ENCODE data around the gene SEPHS2. TPM values are rescaled to one million over a fixed set of nuclear protein-coding genes. Genes with fewer than 3 reads are reported as not detected.

The SEPHS2 gene, protein sequence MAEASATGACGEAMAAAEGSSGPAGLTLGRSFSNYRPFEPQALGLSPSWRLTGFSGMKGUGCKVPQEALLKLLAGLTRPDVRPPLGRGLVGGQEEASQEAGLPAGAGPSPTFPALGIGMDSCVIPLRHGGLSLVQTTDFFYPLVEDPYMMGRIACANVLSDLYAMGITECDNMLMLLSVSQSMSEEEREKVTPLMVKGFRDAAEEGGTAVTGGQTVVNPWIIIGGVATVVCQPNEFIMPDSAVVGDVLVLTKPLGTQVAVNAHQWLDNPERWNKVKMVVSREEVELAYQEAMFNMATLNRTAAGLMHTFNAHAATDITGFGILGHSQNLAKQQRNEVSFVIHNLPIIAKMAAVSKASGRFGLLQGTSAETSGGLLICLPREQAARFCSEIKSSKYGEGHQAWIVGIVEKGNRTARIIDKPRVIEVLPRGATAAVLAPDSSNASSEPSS
- 12.4 and 19.2 TPM in 2 replicates for total RNA-seq (ENCODE audit: low replicate concordance)

DNA sequence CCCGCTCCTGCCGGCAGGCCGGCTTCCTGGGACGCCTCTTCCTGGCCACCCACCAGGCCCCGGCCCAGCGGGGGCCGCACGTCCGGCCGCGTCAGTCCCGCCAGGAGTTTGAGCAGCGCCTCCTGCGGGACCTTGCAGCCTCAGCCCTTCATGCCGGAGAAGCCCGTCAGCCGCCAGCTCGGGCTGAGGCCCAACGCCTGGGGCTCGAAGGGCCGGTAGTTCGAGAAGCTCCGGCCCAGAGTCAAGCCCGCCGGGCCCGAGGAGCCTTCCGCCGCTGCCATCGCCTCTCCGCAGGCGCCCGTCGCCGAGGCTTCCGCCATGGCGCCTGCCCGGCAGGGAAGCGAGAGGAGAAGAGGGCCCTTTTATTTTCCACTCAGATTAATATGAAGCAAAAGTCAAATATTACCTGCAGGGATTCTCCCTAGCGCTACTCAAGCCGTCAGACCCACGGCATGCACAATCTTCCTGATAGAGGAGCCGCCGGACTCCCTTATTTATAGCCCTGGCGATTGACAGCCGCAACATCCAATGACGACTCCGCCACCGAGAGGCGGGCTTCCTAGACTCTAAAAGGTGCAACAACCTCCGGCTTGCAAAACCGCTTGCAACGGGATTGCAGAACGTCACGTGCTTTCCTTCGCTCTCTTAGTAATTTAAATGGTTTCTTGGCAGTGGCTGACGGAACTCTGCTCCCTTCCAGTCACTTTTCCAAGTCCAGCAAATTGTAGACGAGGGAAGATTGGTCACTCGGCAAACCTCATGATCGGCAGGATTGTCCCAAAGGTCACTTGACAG lies at the start of gene SEPHS2:
Gene SEPHS2, minus strand, starts transcription at position 467 of the 795 bp plus-strand sequence. Its CDS starts 147 bp downstream, at position 320.

GRCh38 chr16:30472328-30472942 lies 26.8 kb upstream of the SEPHS2 start, which contains the start of gene ITGAL:
Gene ITGAL (plus strand): TSS chr16:30472742. CDS start chr16:30472838, 96 bp downstream.

DNA sequence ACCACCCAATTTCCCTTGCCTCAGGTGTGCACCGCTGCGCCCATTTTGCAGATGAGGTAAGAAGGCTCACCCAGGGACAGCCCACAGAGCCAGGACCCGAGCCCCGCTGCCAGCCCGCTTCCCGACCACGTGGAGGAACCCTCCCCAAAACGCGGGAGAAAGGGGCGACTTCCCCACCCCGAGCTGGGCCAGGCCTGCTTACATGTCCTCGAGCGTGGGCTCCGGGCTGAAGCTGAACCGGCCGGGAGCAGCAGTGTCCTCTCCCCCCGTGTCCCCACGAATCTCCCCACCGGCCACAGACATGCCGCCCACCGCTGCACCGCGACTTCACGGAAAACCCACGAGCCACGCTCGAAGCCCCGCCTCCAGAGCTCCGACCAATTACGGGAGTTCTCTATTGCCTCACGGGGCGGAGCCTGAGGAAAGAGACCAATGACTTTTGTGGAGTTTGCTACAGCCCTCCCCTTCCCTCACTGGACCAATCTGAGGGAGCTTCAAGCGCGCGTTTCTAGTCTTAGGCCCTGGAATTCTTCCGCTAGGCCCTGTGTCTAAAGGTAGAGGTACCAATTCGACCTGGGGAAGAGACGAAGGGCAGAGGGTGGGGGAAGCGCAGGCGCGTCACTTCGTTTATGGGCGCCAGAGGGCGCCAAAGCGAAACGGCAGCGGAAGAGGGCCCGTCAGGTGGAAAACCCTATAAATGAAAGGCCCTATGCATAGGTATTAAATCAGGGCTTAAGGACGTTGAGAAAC lies 15.8 kb downstream of the SEPHS2 start, which contains the start of gene DCTPP1:
Gene DCTPP1, minus strand, starts transcription at position 353 of the 750 bp plus-strand sequence. Its CDS starts 50 bp downstream, at position 303.

DNA sequence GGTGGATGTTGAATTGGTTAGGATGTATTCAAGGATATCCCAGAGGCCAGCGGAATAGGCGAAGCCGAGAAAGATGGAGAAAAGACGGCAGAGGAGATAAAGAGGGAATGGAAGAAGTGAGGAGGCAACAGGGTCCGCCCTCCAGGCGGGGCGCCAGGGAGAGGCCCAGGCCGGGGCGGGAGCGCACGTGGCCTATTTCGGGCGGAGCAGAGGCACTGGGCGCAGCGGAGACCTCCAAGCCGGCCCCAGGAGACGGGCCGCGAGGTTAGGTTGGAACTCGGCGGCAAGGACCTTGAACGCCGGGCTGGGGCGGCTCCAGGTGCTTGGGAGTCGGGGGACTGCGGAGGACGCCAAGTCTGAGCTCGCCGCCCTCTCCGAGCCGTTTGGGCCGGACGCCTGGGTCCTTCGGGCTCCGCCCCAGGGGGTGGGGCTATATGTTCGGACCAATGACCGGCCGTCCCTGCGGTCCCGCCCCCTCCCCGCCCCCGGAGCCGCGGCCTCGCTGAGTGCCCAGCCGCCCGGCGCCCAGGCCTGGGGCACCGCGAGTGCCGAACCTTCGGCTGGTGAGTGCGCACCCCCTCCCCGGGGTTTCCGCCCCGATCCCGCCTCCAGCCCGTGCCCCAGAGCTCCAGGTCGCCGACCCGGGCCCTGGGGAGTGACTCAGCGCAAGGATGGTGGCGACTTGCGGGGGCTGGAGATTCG lies 38.4 kb downstream of the SEPHS2 start, which contains the start of gene ZNF771:
Gene ZNF771, plus strand, starts transcription at position 505 of the 702 bp plus-strand sequence. CDS start 448 bp downstream, outside the sequence.

GRCh38 chr16:30395155-30395991 lies 50.3 kb downstream of the SEPHS2 start, which contains the start of gene ZNF48:
Gene ZNF48 (plus strand): TSS chr16:30395420. CDS start chr16:30395795, 375 bp downstream.

Other genes starting within 250 kb of the SEPHS2 start
- 1.2 and 1.4 TPM in 2 replicates for gene SULT1A3, start 246.6 kb downstream of the SEPHS2 start, total RNA-seq (ENCODE audit: low replicate concordance)
- gene NPIPB13, start 197.4 kb downstream of the SEPHS2 start, total RNA-seq (ENCODE audit: low replicate concordance), result 0.68 and 1.5 TPM in 2 replicates
- 25.4 and 31.0 TPM in 2 replicates for gene CD2BP2, start 90.6 kb downstream of the SEPHS2 start, total RNA-seq (ENCODE audit: low replicate concordance)
- 16.8 and 18.7 TPM in 2 replicates for gene TBC1D10B, start 75.4 kb downstream of the SEPHS2 start, total RNA-seq (ENCODE audit: low replicate concordance)
- gene MYL11, start 71.1 kb downstream of the SEPHS2 start, total RNA-seq (ENCODE audit: low replicate concordance), result not detected in 2 replicates
- gene SEPTIN1, start 63.3 kb downstream of the SEPHS2 start, total RNA-seq (ENCODE audit: low replicate concordance), result 0.12 and 0.15 TPM in 2 replicates
- gene ZNF48, start 50.5 kb downstream of the SEPHS2 start, total RNA-seq (ENCODE audit: low replicate concordance), result 2.2 and 8.8 TPM in 2 replicates
- gene ZNF771, start 38.3 kb downstream of the SEPHS2 start, total RNA-seq (ENCODE audit: low replicate concordance), result 8.3 and 9.2 TPM in 2 replicates
- 4.8 and 15.9 TPM in 2 replicates for gene DCTPP1, start 15.8 kb downstream of the SEPHS2 start, total RNA-seq (ENCODE audit: low replicate concordance)
- under 0.01 TPM in 1 of 2 replicates, not detected in the other for gene ITGAL, start 26.9 kb upstream of the SEPHS2 start, total RNA-seq (ENCODE audit: low replicate concordance)
- 10.3 and 12.0 TPM in 2 replicates for gene ZNF768, start 80.7 kb upstream of the SEPHS2 start, total RNA-seq (ENCODE audit: low replicate concordance)
- 2.2 and 6.6 TPM in 2 replicates for gene ZNF747, start 89.0 kb upstream of the SEPHS2 start, total RNA-seq (ENCODE audit: low replicate concordance)
- gene ZNF764, start 112.5 kb upstream of the SEPHS2 start, total RNA-seq (ENCODE audit: low replicate concordance), result 0.70 and 3.5 TPM in 2 replicates
- gene ZNF688, start 125.8 kb upstream of the SEPHS2 start, total RNA-seq (ENCODE audit: low replicate concordance), result 3.2 and 9.0 TPM in 2 replicates
- gene ZNF785, start 139.8 kb upstream of the SEPHS2 start, total RNA-seq (ENCODE audit: low replicate concordance), result 6.3 and 6.8 TPM in 2 replicates
- 1.9 and 3.3 TPM in 2 replicates for gene ZNF689, start 164.5 kb upstream of the SEPHS2 start, total RNA-seq (ENCODE audit: low replicate concordance)
- gene PRR14, start 205.1 kb upstream of the SEPHS2 start, total RNA-seq (ENCODE audit: low replicate concordance), result 3.1 and 4.9 TPM in 2 replicates
- 6.6 and 9.8 TPM in 2 replicates for gene FBRS, start 212.6 kb upstream of the SEPHS2 start, total RNA-seq (ENCODE audit: low replicate concordance)

Measured in smooth muscle cell of the coronary artery (primary cell).